ENCODE measurements around the gene DNAH10.

DNA sequence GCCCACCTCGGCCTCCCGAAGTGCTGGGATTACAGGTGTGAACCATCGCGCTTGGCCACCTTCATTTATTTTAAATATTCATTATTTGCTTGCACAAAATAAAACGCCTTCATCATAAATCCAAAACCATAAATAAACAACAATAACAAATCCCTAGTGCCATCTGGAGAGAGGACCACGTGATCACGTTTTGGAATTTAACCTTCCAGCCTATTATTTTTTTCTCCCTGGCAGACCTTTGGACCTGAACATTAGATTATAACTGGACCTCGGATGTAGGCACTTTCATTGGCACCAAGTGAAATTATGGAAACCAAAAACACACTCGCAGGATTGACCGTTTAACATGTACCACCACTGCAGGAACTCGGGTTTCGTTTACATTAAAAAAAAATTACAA, 2.0 kb downstream of the DNAH10 start:
- TF ChIP-seq ZBTB8A (tag by site-specific recombination; IDR thresholded peaks at IDR 0.05): no peak
- TF ChIP-seq, protein P1, sequence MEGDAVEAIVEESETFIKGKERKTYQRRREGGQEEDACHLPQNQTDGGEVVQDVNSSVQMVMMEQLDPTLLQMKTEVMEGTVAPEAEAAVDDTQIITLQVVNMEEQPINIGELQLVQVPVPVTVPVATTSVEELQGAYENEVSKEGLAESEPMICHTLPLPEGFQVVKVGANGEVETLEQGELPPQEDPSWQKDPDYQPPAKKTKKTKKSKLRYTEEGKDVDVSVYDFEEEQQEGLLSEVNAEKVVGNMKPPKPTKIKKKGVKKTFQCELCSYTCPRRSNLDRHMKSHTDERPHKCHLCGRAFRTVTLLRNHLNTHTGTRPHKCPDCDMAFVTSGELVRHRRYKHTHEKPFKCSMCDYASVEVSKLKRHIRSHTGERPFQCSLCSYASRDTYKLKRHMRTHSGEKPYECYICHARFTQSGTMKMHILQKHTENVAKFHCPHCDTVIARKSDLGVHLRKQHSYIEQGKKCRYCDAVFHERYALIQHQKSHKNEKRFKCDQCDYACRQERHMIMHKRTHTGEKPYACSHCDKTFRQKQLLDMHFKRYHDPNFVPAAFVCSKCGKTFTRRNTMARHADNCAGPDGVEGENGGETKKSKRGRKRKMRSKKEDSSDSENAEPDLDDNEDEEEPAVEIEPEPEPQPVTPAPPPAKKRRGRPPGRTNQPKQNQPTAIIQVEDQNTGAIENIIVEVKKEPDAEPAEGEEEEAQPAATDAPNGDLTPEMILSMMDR (tag by site-specific recombination; IDR thresholded peaks at IDR 0.05): no peak
- TF ChIP-seq ZNF24 (tag by site-specific recombination; IDR thresholded peaks at IDR 0.05): no peak
- TF ChIP-seq HOXA7 (CRISPR knock-in tag; IDR thresholded peaks at IDR 0.05; ENCODE audit: borderline replicate concordance): no peak
- TF ChIP-seq ZNF311 (tag by site-specific recombination; IDR thresholded peaks at IDR 0.05; ENCODE audit: borderline replicate concordance): no peak
- TF ChIP-seq, protein P2, sequence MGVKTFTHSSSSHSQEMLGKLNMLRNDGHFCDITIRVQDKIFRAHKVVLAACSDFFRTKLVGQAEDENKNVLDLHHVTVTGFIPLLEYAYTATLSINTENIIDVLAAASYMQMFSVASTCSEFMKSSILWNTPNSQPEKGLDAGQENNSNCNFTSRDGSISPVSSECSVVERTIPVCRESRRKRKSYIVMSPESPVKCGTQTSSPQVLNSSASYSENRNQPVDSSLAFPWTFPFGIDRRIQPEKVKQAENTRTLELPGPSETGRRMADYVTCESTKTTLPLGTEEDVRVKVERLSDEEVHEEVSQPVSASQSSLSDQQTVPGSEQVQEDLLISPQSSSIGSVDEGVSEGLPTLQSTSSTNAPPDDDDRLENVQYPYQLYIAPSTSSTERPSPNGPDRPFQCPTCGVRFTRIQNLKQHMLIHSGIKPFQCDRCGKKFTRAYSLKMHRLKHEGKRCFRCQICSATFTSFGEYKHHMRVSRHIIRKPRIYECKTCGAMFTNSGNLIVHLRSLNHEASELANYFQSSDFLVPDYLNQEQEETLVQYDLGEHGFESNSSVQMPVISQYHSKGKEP (tag by site-specific recombination; IDR thresholded peaks at IDR 0.05): no peak
- no peak for TF ChIP-seq ZNF391 (tag by site-specific recombination; IDR thresholded peaks at IDR 0.05; ENCODE audit: borderline replicate concordance, low read depth)
